Stomach (tissue), 9 donors: ENCODE results near the gene COL4A4. TPM values are rescaled to one million over a fixed set of nuclear protein-coding genes. Genes with fewer than 3 reads are reported as not detected.

Experiments
- DNase-seq, 2 donors: peaks; one replicate each; pipeline versions ENCODE4 v3.0.0 to v3.0.0-alpha.2; 2013 to 2019
- H3K27ac ChIP-seq, 5 donors: fragments of 200-600 bp in 4 of 5; sonication (generic) in 4 of 5; one replicate each; pipeline ENCODE4 v1.5.1; 2013 to 2019; ENCODE audit warnings: mild to moderate bottlenecking in 1 of 5, moderate library complexity in 1 of 5
- H3K27me3 ChIP-seq, 3 donors: fragments of 200-600 bp; sonication (generic); one replicate each; pipeline ENCODE4 v1.5.1; 2017 to 2019; ENCODE audit warnings: mixed run types in 1 of 3
- H3K36me3 ChIP-seq, 4 donors: fragments of 200-600 bp; sonication (generic); 1 replicate in 3 of 4; 2 replicates in 1 of 4; pipeline ENCODE4 v1.5.1; 2016 to 2019
- H3K4me1 ChIP-seq, 4 donors: fragments of 200-600 bp; sonication (generic); one replicate each; pipeline ENCODE4 v1.5.1; 2016 to 2019
- H3K4me3 ChIP-seq, 4 donors: fragments of 200-600 bp; sonication (generic) in 3 of 4; one replicate each; pipeline ENCODE4 v1.5.1; 2016 to 2019; ENCODE audit warnings: mild to moderate bottlenecking in 1 of 4
- H3K9me3 ChIP-seq, 4 donors: fragments of 200-600 bp; sonication (generic); one replicate each; pipeline ENCODE4 v1.5.1; 2016 to 2019
- EP300 ChIP-seq: sonication (generic); formaldehyde crosslinking; IDR thresholded peaks from one replicate; pipeline ENCODE4 v1.6.1; 2017; ENCODE audit warnings: antibody characterized with exemption
- POLR2A ChIP-seq, 4 donors: fragments of 450-650 bp; IDR thresholded peaks; one replicate each; pipeline ENCODE4 v1.6.1; 2016; ENCODE audit warnings: antibody characterized with exemption in 4 of 4, control low read depth in 2 of 4, mild to moderate bottlenecking in 1 of 4, moderate library complexity in 1 of 4
- POLR2AphosphoS5 ChIP-seq, 3 donors: sonication (generic); formaldehyde crosslinking; IDR thresholded peaks; one replicate each; pipeline ENCODE4 v1.6.1; 2016; ENCODE audit warnings: antibody characterized with exemption in 3 of 3
- WGBS, 5 donors: extraction: QIAGEN DNeasy Blood & Tissue Kit in 3 of 5; methylation state at CpG; one replicate each; pipeline versions ENCODE4 v1.1.5 to v1.1.7; 2013 to 2018; 5-methylcytosine and 5-hydroxymethylcytosine counted together
- intact Hi-C: fragments of 100-400 bp; cut with DNase I; formaldehyde crosslinking; loops from one replicate; pipeline ENCODE4 v1.15.1; 2023; ENCODE audit warnings: low total_unique reads
- polyA plus RNA-seq, 3 donors: library from polyadenylated mRNA; stranded (reverse); fragments of 200-250 nt; gene quantifications; one replicate each; pipeline ENCODE4 v1.2.3, GENCODE V29; 2013
- small RNA-seq, 4 donors: library from RNA; depleted of rRNA; stranded (forward); fragments of <200 nt; gene quantifications; one replicate each; pipeline ENCODE3, GENCODE V24; 2016
- total RNA-seq, 5 donors: library from RNA; depleted of rRNA; stranded (reverse); fragments of >200 nt; gene quantifications; one replicate each; pipeline versions ENCODE4 v1.1.0 to v1.2.3, GENCODE V29; 2014 to 2016
- TF ChIP-seq, protein P1 (sequence below), 7 experiments: fragments of 450-650 bp in 4 of 7; fragments of 200-600 bp in 3 of 7; sonication (generic) in 3 of 7; IDR thresholded peaks; one replicate each; pipeline ENCODE4 v1.5.1; 2016 to 2019; ENCODE audit warnings: antibody characterized with exemption in 7 of 7, control low read depth in 2 of 7, mild to moderate bottlenecking in 1 of 7
- donor health status: healthy with polysubstance abuse.
- donor health status: Bipolar disorder and iron deficiency.
- donor health status: healthy.

The COL4A4 gene
- total and polyA plus RNA-seq, 8 donors = 0.15 to 7.6 (median 0.55) TPM; not detected in 1

DNA sequence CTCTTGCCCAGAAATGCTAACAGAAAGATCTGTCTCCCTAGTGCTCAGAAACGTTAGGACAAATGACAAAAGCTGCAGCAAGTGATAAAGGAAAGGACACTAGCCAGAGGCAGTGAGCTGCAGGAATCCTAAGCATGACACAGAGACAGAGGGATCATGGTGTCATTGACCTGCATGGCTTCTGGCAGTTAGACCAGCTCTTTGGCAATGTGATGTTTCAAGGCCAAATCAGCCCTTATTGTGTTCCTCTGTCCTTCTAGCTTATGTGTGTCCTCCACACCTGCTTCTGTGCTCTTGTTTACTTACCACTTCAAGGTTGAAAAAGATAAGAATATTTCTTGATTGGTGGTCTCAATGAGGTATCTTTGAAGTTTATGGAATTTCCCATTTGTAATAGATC, 207.3 kb downstream of the COL4A4 start:
- WGBS, 5 donors = 23 to 46% (median 40%) methylated on average over 1 of the region's 1 CpG
- Histone ChIP-seq H3K27ac (no peak overlapping the region), H3K9me3 (peaks cover 0 to 19% (median 6%) of the 10 kb centered on the region in 4 donors), H3K27me3 (no peaks in the 10 kb centered on the region), H3K4me3 (no peak overlapping the region), H3K36me3 (no peaks in the 10 kb centered on the region), H3K4me1 (no peaks in the 10 kb centered on the region)
- intact Hi-C loops = no loop called here
- TF ChIP-seq POLR2AphosphoS5 (IDR thresholded peaks at IDR 0.05) (no peak), POLR2A (IDR thresholded peaks at IDR 0.05) (no peak), EP300 (no peak)
- TF ChIP-seq, protein P1, sequence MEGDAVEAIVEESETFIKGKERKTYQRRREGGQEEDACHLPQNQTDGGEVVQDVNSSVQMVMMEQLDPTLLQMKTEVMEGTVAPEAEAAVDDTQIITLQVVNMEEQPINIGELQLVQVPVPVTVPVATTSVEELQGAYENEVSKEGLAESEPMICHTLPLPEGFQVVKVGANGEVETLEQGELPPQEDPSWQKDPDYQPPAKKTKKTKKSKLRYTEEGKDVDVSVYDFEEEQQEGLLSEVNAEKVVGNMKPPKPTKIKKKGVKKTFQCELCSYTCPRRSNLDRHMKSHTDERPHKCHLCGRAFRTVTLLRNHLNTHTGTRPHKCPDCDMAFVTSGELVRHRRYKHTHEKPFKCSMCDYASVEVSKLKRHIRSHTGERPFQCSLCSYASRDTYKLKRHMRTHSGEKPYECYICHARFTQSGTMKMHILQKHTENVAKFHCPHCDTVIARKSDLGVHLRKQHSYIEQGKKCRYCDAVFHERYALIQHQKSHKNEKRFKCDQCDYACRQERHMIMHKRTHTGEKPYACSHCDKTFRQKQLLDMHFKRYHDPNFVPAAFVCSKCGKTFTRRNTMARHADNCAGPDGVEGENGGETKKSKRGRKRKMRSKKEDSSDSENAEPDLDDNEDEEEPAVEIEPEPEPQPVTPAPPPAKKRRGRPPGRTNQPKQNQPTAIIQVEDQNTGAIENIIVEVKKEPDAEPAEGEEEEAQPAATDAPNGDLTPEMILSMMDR (IDR thresholded peaks at IDR 0.05) = no peak
- no peak for DNase-seq

DNA sequence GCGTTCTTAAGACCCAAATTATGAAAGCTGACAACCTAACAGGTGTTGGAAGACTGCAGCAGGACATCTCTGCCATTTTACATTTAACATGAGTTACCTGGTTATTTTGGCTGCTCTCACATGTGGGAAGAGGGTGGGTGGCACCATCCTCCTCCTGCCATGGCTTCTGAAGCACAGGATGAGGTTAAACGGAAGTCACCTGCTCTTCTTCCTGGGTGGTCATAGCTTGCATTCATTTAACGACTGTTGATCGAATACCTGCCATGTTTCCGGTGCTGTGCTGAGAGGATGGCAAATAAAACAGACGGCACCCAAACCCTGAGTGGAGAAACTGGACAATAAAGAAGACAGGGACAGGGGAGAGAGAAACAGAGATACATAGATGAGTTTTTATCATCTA, 210.2 kb downstream of the COL4A4 start:
- Histone ChIP-seq H3K9me3 (peaks cover 0 to 8% (median 0%) of the 10 kb centered on the region in 4 donors), H3K4me1 (no peaks in the 10 kb centered on the region), H3K27me3 (no peaks in the 10 kb centered on the region), H3K4me3 (no peak overlapping the region), H3K27ac (no peak overlapping the region), H3K36me3 (no peaks in the 10 kb centered on the region)
- DNase-seq = no peak
- intact Hi-C loops = no loop called here
- no peak for TF ChIP-seq POLR2AphosphoS5 (IDR thresholded peaks at IDR 0.05)
- TF ChIP-seq POLR2A (IDR thresholded peaks at IDR 0.05) = no peak
- TF ChIP-seq, protein P1 (IDR thresholded peaks at IDR 0.05) = no peak
- no peak for TF ChIP-seq EP300
- 86 to 91% (median 90%) methylated on average over 6 of the region's 6 CpGs for WGBS, 5 donors

GRCh38 chr2:226953206-226953605, 210.8 kb downstream of the COL4A4 start:
- WGBS, 5 donors = 75 to 92% (median 86%) methylated on average over 3 of the region's 3 CpGs
- Histone ChIP-seq H3K27ac (no peak overlapping the region), H3K4me1 (no peaks in the 10 kb centered on the region), H3K36me3 (no peaks in the 10 kb centered on the region), H3K27me3 (no peaks in the 10 kb centered on the region), H3K4me3 (no peak overlapping the region), H3K9me3 (peaks cover 0 to 7% (median 0%) of the 10 kb centered on the region in 4 donors)
- TF ChIP-seq, protein P1 (IDR thresholded peaks at IDR 0.05) = no peak
- TF ChIP-seq POLR2AphosphoS5 (IDR thresholded peaks at IDR 0.05) (no peak), POLR2A (IDR thresholded peaks at IDR 0.05) (no peak), EP300 (no peak)
- intact Hi-C loops = no loop called here
- no peak for DNase-seq

Small RNA genes lying within 50 kb of the gene (small RNA-seq; reads per million reads assigned to genes)
- gene RF00554 = 0 reads per million in 4 donors

Other genes starting within 250 kb of the COL4A4 start
- gene COL4A3, start 419 bp upstream of the COL4A4 start, total RNA-seq = 1 to 10 TPM in 2 of 5 donors, under 1 TPM in 3; under 0.01 to 2.9 (median 0.72) TPM
- gene COL4A3, start 419 bp upstream of the COL4A4 start, polyA plus RNA-seq = 1 to 10 TPM in 2 of 3 donors, under 1 TPM in 1; 0.44 to 1.2 (median 1.1) TPM
- 100 to 1,000 TPM in 2 of 5 donors, 10 to 100 TPM in 3; 16.8 to 322 (median 92.3) TPM for gene MFF, start 161.0 kb upstream of the COL4A4 start, total RNA-seq
- gene MFF, start 161.0 kb upstream of the COL4A4 start, polyA plus RNA-seq = 10 to 100 TPM; 66.4 to 86.8 (median 80.9) TPM
- 1 to 10 TPM in 1 of 5 donors, not detected in 4; 2.8 TPM for gene TM4SF20, start 215.1 kb upstream of the COL4A4 start, total RNA-seq
- gene TM4SF20, start 215.1 kb upstream of the COL4A4 start, polyA plus RNA-seq = not detected
- gene SCYGR1, start 223.7 kb upstream of the COL4A4 start, total RNA-seq = not detected
- gene SCYGR1, start 223.7 kb upstream of the COL4A4 start, polyA plus RNA-seq = not detected